SK-N-SH (cell line): ENCODE data around the gene SPTBN1. TPM values are rescaled to one million over a fixed set of nuclear protein-coding genes. Genes with fewer than 3 reads are reported as not detected.

Source experiments
- CTCF ChIA-PET: fragments of 300-600, 350-600 bp; formaldehyde crosslinking; extraction: SDS; loops from one replicate; lab custom pipeline; 2021; lab: Yijun Ruan, JAX
- POLR2A ChIA-PET: fragments of 350-600 bp; sonication (Branson Sonifier 250); formaldehyde crosslinking; extraction: SDS; loops from one replicate; lab custom pipeline; 2020; ENCODE audit warnings: antibody characterized with exemption, inconsistent platforms; lab: Yijun Ruan, JAX
- DNase-seq: peaks from one replicate; pipeline ENCODE4 v3.0.0; 2012
- H2AFZ ChIP-seq: fragments of 200-600 bp; sonication (generic); 2 replicates; pipeline ENCODE4 v1.8.1; 2016; ENCODE audit warnings: antibody characterized with exemption, mild to moderate bottlenecking, low read depth
- H3F3A ChIP-seq: fragments of 200-600 bp; sonication (generic); replicated peaks from 2 replicates; pipeline ENCODE3; 2016; ENCODE audit warnings: antibody characterized with exemption, mild to moderate bottlenecking; ENCODE audit not compliant: insufficient read depth
- H3K27ac ChIP-seq, 2 experiments: fragments of 200-500 bp in 1 of 2; fragments of 200-600 bp in 1 of 2; sonication (Bioruptor generic) in 1 of 2; sonication (generic), shearing (Covaris generic) in 1 of 2; 2 replicates each; pipeline versions ENCODE4 v1.5.1 to v1.6.1; 2014 to 2016; ENCODE audit warnings: low read depth in 2 of 2, inconsistent platforms in 1 of 2, low read length in 1 of 2, mild to moderate bottlenecking in 1 of 2, mixed read lengths in 1 of 2
- H3K27me3 ChIP-seq: fragments of 200-600 bp; sonication (generic), shearing (Covaris generic); 2 replicates; pipeline ENCODE4 v1.6.1; 2016; ENCODE audit warnings: mixed run types; ENCODE audit not compliant: insufficient read depth
- H3K36me3 ChIP-seq, 2 experiments: fragments of 200-500 bp in 1 of 2; fragments of 200-600 bp in 1 of 2; sonication (Bioruptor generic) in 1 of 2; sonication (generic) in 1 of 2; replicated peaks in 1 of 2; 2 replicates each; pipeline versions ENCODE3 to v1.5.1; 2014 to 2016; ENCODE audit warnings: low read length in 1 of 2, mild to moderate bottlenecking in 1 of 2; ENCODE audit not compliant: insufficient read depth in 2 of 2, control insufficient read depth in 1 of 2
- H3K4me1 ChIP-seq, 2 experiments: fragments of 200-500 bp in 1 of 2; fragments of 200-600 bp in 1 of 2; sonication (Bioruptor generic) in 1 of 2; sonication (generic), shearing (Covaris generic) in 1 of 2; 2 replicates each; pipeline versions ENCODE4 v1.5.1 to v1.6.1; 2014 to 2016; ENCODE audit warnings: low read depth in 1 of 2, low read length in 1 of 2, mixed run types in 1 of 2; ENCODE audit not compliant: insufficient read depth in 2 of 2, control insufficient read depth in 1 of 2
- H3K4me2 ChIP-seq: fragments of 200-600 bp; sonication (generic), shearing (Covaris generic); 2 replicates; pipeline ENCODE4 v1.6.1; 2017; ENCODE audit warnings: mixed run types
- H3K4me3 ChIP-seq, 2 experiments: fragments of 200-500 bp in 1 of 2; fragments of 200-600 bp in 1 of 2; sonication (Bioruptor generic) in 1 of 2; sonication (generic), shearing (Covaris generic) in 1 of 2; 2 replicates each; pipeline versions ENCODE4 v1.5.1 to v1.8.1; 2014 to 2016; ENCODE audit warnings: low read depth in 2 of 2, inconsistent platforms in 1 of 2, low read length in 1 of 2, mild to moderate bottlenecking in 1 of 2, mixed read lengths in 1 of 2, moderate library complexity in 1 of 2
- H3K79me2 ChIP-seq: fragments of 200-600 bp; sonication (generic); 2 replicates; pipeline ENCODE4 v1.8.1; 2017; ENCODE audit warnings: mild to moderate bottlenecking; ENCODE audit not compliant: insufficient read depth
- H3K9ac ChIP-seq: fragments of 200-600 bp; sonication (generic); 2 replicates; pipeline ENCODE4 v1.6.1; 2017; ENCODE audit warnings: mixed run types
- H3K9me2 ChIP-seq: fragments of 200-600 bp; sonication (generic); 2 replicates; pipeline ENCODE4 v1.6.1; 2017; ENCODE audit warnings: mixed run types
- H3K9me3 ChIP-seq: fragments of 200-600 bp; sonication (generic); 2 replicates; pipeline ENCODE4 v1.6.1; 2017; ENCODE audit warnings: mixed run types, mild to moderate bottlenecking, moderate library complexity
- H4K20me1 ChIP-seq: fragments of 200-600 bp; sonication (generic); 2 replicates; pipeline ENCODE4 v1.6.1; 2017; ENCODE audit warnings: mild to moderate bottlenecking, mixed run types; ENCODE audit not compliant: insufficient read depth
- CHD2 ChIP-seq: fragments of 150-350 bp; IDR thresholded peaks from 2 replicates; pipeline ENCODE4 v1.6.1; 2018; ENCODE audit warnings: low read length; ENCODE audit not compliant: partially characterized antibody
- ELF1 ChIP-seq: IDR thresholded peaks from 2 replicates; pipeline ENCODE4 v1.4.0; 2012
- FOSL2 ChIP-seq: IDR thresholded peaks from 2 replicates; pipeline ENCODE4 v1.4.0; 2012; ENCODE audit warnings: low read depth, mild to moderate bottlenecking, moderate library complexity, borderline replicate concordance
- FOXM1 ChIP-seq: IDR thresholded peaks from 2 replicates; pipeline ENCODE4 v1.4.0; 2012; ENCODE audit warnings: low read depth, mild to moderate bottlenecking
- GABPA ChIP-seq: IDR thresholded peaks from 2 replicates; pipeline ENCODE4 v1.4.0; 2012; ENCODE audit warnings: low read depth, mild to moderate bottlenecking
- IRF3 ChIP-seq: fragments of 150-350 bp; IDR thresholded peaks from 2 replicates; pipeline ENCODE4 v1.6.1; 2016; ENCODE audit warnings: mild to moderate bottlenecking, low read depth, low read length
- JUND ChIP-seq: IDR thresholded peaks from 2 replicates; pipeline ENCODE4 v1.4.0; 2012
- RCOR1 ChIP-seq: fragments of 150-350 bp; IDR thresholded peaks from 2 replicates; pipeline ENCODE4 v1.6.1; 2017; ENCODE audit warnings: antibody characterized with exemption, low read length
- SIN3A ChIP-seq: IDR thresholded peaks from 2 replicates; pipeline ENCODE4 v1.6.1; 2012; ENCODE audit warnings: low read depth, mild to moderate bottlenecking, low read length, moderate library complexity, borderline replicate concordance
- YY1 ChIP-seq: IDR thresholded peaks from 2 replicates; pipeline ENCODE4 v1.4.0; 2012; ENCODE audit warnings: low read depth, mild to moderate bottlenecking
- WGBS: methylation state at CpG from one replicate; pipeline ENCODE4 v1.1.6; 2017; ENCODE audit warnings: low lambda C conversion rate; 5-methylcytosine and 5-hydroxymethylcytosine counted together
- polyA plus RNA-seq, 3 experiments: library from polyadenylated mRNA; depleted of rRNA; stranded (reverse); fragments of >200 nt; gene quantifications; 2 replicates each; pipeline ENCODE4 v1.2.3, GENCODE V29; 2012
- TF ChIP-seq, protein P1 (sequence below): IDR thresholded peaks from 2 replicates; pipeline ENCODE4 v1.4.0; 2012; ENCODE audit warnings: low read depth, borderline replicate concordance
- TF ChIP-seq, protein P2 (sequence below): IDR thresholded peaks from 2 replicates; pipeline ENCODE4; 2012
- TF ChIP-seq, protein P3 (sequence below): IDR thresholded peaks from 2 replicates; pipeline ENCODE4 v1.6.1; 2012; ENCODE audit warnings: mild to moderate bottlenecking, low read depth, low read length, moderate library complexity
- TF ChIP-seq, protein P4 (sequence below): fragments of 200-600 bp; sonication (generic); IDR thresholded peaks from 2 replicates; pipeline ENCODE4 v1.6.1; 2017; ENCODE audit warnings: antibody characterized with exemption, mild to moderate bottlenecking, moderate library complexity

Gene SPTBN1
- polyA plus RNA-seq, 1 of the 3 experiments (the other 2 are of a cell fraction) = 29.1 TPM

DNA sequence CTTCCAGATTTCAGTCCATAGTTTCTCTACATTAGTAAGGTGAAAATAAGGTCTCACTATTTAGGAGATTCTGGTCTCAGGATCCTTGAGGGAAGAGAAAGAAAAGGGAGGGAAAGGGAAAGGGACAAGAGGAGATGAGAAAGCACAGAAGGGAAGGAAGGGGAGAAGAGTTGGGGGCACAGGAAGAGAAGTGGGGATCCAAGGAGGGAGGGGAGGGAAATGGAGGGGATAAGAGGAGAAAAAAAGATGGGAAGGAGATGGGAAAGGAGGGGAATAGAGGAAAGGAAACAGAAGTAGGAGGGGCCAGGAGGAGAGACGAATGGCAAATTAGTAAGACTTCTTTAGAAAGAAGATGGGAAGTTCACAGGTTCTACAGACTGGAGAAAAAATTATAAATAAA lies 39.2 kb upstream of the SPTBN1 start:
- Histone ChIP-seq H3K9me3 (no peaks in the 10 kb centered on the region), H3F3A (no peaks in the 10 kb centered on the region), H3K79me2 (no peaks in the 10 kb centered on the region), H3K4me2 (no peak overlapping the region), H3K4me3 (no peak overlapping the region), H3K9me2 (no peaks in the 10 kb centered on the region), H3K36me3 (no peaks in the 10 kb centered on the region), H4K20me1 (no peaks in the 10 kb centered on the region), H3K4me1 (no peaks in the 10 kb centered on the region), H3K9ac (no peak overlapping the region), H3K27me3 (no peaks in the 10 kb centered on the region), H2AFZ (no peak overlapping the region), H3K27ac (no peak overlapping the region)
- 65% methylated on average over 1 of the region's 1 CpG for WGBS
- TF ChIP-seq JUND = no peak
- TF ChIP-seq, protein P1, sequence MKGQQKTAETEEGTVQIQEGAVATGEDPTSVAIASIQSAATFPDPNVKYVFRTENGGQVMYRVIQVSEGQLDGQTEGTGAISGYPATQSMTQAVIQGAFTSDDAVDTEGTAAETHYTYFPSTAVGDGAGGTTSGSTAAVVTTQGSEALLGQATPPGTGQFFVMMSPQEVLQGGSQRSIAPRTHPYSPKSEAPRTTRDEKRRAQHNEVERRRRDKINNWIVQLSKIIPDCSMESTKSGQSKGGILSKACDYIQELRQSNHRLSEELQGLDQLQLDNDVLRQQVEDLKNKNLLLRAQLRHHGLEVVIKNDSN = no peak
- CTCF ChIA-PET = no interaction called here
- POLR2A ChIA-PET = no interaction called here
- no peak for DNase-seq

- DNase-seq = no peak
- POLR2A ChIA-PET = no interaction called here
- Histone ChIP-seq H3K9me2 (no peaks in the 10 kb centered on the region), H2AFZ (no peak overlapping the region), H3K27me3 (no peaks in the 10 kb centered on the region), H3K4me1 (no peaks in the 10 kb centered on the region), H3K27ac (no peak overlapping the region), H3K9ac (no peak overlapping the region), H3K36me3 (no peaks in the 10 kb centered on the region), H3K79me2 (no peaks in the 10 kb centered on the region), H4K20me1 (no peaks in the 10 kb centered on the region), H3K4me2 (no peak overlapping the region), H3K9me3 (no peaks in the 10 kb centered on the region), H3K4me3 (no peak overlapping the region), H3F3A (no peaks in the 10 kb centered on the region)
- CTCF ChIA-PET = no interaction called here
- no peak for TF ChIP-seq FOXM1
- TF ChIP-seq FOSL2 = no peak
- TF ChIP-seq JUND = no peak
- TF ChIP-seq YY1 = no peak
- no peak for TF ChIP-seq RCOR1
- no peak for TF ChIP-seq GABPA
- TF ChIP-seq, protein P2, sequence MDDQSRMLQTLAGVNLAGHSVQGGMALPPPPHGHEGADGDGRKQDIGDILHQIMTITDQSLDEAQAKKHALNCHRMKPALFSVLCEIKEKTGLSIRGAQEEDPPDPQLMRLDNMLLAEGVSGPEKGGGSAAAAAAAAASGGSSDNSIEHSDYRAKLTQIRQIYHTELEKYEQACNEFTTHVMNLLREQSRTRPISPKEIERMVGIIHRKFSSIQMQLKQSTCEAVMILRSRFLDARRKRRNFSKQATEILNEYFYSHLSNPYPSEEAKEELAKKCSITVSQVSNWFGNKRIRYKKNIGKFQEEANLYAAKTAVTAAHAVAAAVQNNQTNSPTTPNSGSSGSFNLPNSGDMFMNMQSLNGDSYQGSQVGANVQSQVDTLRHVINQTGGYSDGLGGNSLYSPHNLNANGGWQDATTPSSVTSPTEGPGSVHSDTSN = no peak
- TF ChIP-seq, protein P1 = no peak
- TF ChIP-seq IRF3 = no peak
- TF ChIP-seq CHD2 = no peak
- TF ChIP-seq, protein P3, sequence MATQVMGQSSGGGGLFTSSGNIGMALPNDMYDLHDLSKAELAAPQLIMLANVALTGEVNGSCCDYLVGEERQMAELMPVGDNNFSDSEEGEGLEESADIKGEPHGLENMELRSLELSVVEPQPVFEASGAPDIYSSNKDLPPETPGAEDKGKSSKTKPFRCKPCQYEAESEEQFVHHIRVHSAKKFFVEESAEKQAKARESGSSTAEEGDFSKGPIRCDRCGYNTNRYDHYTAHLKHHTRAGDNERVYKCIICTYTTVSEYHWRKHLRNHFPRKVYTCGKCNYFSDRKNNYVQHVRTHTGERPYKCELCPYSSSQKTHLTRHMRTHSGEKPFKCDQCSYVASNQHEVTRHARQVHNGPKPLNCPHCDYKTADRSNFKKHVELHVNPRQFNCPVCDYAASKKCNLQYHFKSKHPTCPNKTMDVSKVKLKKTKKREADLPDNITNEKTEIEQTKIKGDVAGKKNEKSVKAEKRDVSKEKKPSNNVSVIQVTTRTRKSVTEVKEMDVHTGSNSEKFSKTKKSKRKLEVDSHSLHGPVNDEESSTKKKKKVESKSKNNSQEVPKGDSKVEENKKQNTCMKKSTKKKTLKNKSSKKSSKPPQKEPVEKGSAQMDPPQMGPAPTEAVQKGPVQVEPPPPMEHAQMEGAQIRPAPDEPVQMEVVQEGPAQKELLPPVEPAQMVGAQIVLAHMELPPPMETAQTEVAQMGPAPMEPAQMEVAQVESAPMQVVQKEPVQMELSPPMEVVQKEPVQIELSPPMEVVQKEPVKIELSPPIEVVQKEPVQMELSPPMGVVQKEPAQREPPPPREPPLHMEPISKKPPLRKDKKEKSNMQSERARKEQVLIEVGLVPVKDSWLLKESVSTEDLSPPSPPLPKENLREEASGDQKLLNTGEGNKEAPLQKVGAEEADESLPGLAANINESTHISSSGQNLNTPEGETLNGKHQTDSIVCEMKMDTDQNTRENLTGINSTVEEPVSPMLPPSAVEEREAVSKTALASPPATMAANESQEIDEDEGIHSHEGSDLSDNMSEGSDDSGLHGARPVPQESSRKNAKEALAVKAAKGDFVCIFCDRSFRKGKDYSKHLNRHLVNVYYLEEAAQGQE = no peak
- no peak for TF ChIP-seq SIN3A
- TF ChIP-seq, protein P4, sequence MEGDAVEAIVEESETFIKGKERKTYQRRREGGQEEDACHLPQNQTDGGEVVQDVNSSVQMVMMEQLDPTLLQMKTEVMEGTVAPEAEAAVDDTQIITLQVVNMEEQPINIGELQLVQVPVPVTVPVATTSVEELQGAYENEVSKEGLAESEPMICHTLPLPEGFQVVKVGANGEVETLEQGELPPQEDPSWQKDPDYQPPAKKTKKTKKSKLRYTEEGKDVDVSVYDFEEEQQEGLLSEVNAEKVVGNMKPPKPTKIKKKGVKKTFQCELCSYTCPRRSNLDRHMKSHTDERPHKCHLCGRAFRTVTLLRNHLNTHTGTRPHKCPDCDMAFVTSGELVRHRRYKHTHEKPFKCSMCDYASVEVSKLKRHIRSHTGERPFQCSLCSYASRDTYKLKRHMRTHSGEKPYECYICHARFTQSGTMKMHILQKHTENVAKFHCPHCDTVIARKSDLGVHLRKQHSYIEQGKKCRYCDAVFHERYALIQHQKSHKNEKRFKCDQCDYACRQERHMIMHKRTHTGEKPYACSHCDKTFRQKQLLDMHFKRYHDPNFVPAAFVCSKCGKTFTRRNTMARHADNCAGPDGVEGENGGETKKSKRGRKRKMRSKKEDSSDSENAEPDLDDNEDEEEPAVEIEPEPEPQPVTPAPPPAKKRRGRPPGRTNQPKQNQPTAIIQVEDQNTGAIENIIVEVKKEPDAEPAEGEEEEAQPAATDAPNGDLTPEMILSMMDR = no peak
- no peak for TF ChIP-seq ELF1
- WGBS = 82% methylated on average over 2 of the region's 2 CpGs
Observed at GRCh38 chr2:54417577-54417976, 38.5 kb upstream of the SPTBN1 start.
